PFSK-1 (cell line): ENCODE data around the gene UBALD2.

Experiments used
- FOXP2 ChIP-seq: optimal IDR thresholded peaks from 2 replicates; pipeline ENCODE3; 2011; ENCODE audit warnings: borderline replicate concordance, control low read depth, inconsistent platforms; ENCODE audit not compliant: insufficient read depth; ENCODE audit errors: extremely low read length, extremely low read depth
- POLR2AphosphoS5 ChIP-seq: IDR thresholded peaks from 2 replicates; pipeline ENCODE4 v1.6.1; 2012; ENCODE audit warnings: low read depth, mild to moderate bottlenecking, control low read depth, low read length, moderate library complexity
- SIN3A ChIP-seq: IDR thresholded peaks from 2 replicates; pipeline ENCODE4 v1.6.1; 2012; ENCODE audit warnings: mild to moderate bottlenecking, low read length, moderate library complexity, borderline replicate concordance; ENCODE audit not compliant: insufficient read depth
- TAF1 ChIP-seq: IDR thresholded peaks from 2 replicates; pipeline ENCODE4 v1.6.1; 2012; ENCODE audit warnings: low read length, control low read depth, borderline replicate concordance; ENCODE audit not compliant: insufficient read depth
- TF ChIP-seq, protein P1 (sequence below), 2 experiments: IDR thresholded peaks; 2 replicates each; pipeline versions ENCODE4 v1.6.1 to v1.8.0; 2011 to 2012; ENCODE audit warnings: low read depth in 2 of 2, low read length in 2 of 2, control low read depth in 1 of 2, inconsistent platforms in 1 of 2, mild to moderate bottlenecking in 1 of 2, moderate library complexity in 1 of 2; ENCODE audit not compliant: insufficient read depth in 1 of 2

DNA sequence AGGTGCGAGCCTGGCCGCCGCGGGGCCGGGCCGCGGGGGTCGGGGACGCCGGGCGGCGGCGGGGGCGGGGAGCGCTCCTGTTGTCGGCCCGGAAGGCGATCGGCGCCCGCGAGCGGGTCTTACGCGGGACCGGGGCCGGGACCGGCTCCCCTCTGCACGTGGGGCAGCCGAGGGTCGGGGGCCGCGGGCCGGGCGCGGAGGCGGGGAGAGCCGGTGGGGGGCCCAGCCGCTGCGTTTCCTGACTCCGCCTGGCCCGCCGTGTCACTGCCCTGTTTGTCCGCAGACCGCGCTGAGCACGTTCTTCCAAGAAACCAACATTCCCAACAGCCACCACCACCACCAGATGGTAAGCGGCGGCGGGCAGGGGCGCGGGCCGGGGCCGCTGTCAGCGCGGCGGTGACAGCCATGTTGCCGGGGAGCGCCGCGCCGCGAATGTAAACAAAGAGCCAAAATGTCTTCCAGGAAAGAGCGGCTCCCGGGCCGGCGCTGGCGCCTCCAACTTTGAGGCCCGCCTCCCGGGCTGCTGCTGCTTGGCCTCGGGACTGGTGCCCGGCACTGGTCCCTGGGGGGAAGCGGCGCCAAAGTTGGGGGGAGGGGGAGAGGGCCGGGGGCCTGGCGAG is 586 bp downstream of the UBALD2 start:
- TF ChIP-seq SIN3A (peak; percentile 81; the same call in 1 of the 2 replicates), TAF1 (no peak), POLR2AphosphoS5 (no peak), FOXP2 (no peak)
- TF ChIP-seq, protein P1, sequence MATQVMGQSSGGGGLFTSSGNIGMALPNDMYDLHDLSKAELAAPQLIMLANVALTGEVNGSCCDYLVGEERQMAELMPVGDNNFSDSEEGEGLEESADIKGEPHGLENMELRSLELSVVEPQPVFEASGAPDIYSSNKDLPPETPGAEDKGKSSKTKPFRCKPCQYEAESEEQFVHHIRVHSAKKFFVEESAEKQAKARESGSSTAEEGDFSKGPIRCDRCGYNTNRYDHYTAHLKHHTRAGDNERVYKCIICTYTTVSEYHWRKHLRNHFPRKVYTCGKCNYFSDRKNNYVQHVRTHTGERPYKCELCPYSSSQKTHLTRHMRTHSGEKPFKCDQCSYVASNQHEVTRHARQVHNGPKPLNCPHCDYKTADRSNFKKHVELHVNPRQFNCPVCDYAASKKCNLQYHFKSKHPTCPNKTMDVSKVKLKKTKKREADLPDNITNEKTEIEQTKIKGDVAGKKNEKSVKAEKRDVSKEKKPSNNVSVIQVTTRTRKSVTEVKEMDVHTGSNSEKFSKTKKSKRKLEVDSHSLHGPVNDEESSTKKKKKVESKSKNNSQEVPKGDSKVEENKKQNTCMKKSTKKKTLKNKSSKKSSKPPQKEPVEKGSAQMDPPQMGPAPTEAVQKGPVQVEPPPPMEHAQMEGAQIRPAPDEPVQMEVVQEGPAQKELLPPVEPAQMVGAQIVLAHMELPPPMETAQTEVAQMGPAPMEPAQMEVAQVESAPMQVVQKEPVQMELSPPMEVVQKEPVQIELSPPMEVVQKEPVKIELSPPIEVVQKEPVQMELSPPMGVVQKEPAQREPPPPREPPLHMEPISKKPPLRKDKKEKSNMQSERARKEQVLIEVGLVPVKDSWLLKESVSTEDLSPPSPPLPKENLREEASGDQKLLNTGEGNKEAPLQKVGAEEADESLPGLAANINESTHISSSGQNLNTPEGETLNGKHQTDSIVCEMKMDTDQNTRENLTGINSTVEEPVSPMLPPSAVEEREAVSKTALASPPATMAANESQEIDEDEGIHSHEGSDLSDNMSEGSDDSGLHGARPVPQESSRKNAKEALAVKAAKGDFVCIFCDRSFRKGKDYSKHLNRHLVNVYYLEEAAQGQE (IDR thresholded peaks at IDR 0.05; ENCODE audit: insufficient read depth in 1 of 2, low read depth in 2 of 2, low read length in 2 of 2), result no peak
